Stimulated activated CD8-positive, alpha-beta memory T cell treated with anti-CD3 and anti-CD28 coated beads, Interleukin-7, amount 100 ng/mL, for 1 hour (primary cell): Measurements from ENCODE around the gene IL4R.
A peak's percentile ranks its signal among the peaks of the same experiment; 100 is the strongest.

Source experiments
- DNase-seq, 2 donors: peaks; one replicate each; pipeline ENCODE4 v3.0.0-alpha.2; 2020; ENCODE audit warnings: low read depth in 2 of 2

IL4R gene

GRCh38 chr16:27356794-27357193 is 43.0 kb downstream of the IL4R start:
- DNase-seq, result no peak

- no peak for DNase-seq
Measured at GRCh38 chr16:27359051-27359450, 45.3 kb downstream of the IL4R start.

- DNase-seq, result no peak
Measured at GRCh38 chr16:27359615-27360014, 45.8 kb downstream of the IL4R start.

GRCh38 chr16:27361987-27362386 is 48.2 kb downstream of the IL4R start:
- no peak for DNase-seq

- DNase-seq, result no peak
Measured at GRCh38 chr16:27362570-27363245, 48.9 kb downstream of the IL4R start.

DNA sequence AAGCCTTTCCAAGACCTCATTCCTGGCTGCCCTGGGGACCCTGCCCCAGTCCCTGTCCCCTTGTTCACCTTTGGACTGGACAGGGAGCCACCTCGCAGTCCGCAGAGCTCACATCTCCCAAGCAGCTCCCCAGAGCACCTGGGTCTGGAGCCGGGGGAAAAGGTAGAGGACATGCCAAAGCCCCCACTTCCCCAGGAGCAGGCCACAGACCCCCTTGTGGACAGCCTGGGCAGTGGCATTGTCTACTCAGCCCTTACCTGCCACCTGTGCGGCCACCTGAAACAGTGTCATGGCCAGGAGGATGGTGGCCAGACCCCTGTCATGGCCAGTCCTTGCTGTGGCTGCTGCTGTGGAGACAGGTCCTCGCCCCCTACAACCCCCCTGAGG is 49.5 kb downstream of the IL4R start:
- DNase-seq, result no peak

DNA sequence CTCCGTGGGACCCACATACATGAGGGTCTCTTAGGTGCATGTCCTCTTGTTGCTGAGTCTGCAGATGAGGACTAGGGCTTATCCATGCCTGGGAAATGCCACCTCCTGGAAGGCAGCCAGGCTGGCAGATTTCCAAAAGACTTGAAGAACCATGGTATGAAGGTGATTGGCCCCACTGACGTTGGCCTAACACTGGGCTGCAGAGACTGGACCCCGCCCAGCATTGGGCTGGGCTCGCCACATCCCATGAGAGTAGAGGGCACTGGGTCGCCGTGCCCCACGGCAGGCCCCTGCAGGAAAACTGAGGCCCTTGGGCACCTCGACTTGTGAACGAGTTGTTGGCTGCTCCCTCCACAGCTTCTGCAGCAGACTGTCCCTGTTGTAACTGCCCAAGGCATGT is 50.0 kb downstream of the IL4R start:
- no peak for DNase-seq

DNA sequence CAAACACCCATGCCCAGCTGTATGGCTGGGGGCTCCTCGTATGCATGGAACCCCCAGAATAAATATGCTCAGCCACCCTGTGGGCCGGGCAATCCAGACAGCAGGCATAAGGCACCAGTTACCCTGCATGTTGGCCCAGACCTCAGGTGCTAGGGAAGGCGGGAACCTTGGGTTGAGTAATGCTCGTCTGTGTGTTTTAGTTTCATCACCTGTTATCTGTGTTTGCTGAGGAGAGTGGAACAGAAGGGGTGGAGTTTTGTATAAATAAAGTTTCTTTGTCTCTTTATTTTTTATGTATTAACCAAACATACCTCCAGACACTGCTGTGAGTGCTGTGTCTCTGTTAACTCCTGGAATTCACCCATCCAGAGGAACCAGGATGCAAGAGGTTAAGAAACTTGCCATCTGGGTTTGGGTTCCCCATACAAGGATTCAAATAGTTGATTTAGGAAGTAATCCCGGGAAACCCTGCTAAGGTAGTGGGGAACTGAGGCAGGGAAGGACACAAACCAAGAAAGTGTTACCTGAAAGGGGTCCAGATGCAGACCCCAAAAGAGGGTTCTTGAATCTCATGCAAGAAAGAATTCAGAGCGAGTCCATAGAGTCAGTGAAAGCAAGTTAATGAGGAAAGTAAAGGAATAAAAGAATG is 50.8 kb downstream of the IL4R start:
- DNase-seq, result no peak

DNA sequence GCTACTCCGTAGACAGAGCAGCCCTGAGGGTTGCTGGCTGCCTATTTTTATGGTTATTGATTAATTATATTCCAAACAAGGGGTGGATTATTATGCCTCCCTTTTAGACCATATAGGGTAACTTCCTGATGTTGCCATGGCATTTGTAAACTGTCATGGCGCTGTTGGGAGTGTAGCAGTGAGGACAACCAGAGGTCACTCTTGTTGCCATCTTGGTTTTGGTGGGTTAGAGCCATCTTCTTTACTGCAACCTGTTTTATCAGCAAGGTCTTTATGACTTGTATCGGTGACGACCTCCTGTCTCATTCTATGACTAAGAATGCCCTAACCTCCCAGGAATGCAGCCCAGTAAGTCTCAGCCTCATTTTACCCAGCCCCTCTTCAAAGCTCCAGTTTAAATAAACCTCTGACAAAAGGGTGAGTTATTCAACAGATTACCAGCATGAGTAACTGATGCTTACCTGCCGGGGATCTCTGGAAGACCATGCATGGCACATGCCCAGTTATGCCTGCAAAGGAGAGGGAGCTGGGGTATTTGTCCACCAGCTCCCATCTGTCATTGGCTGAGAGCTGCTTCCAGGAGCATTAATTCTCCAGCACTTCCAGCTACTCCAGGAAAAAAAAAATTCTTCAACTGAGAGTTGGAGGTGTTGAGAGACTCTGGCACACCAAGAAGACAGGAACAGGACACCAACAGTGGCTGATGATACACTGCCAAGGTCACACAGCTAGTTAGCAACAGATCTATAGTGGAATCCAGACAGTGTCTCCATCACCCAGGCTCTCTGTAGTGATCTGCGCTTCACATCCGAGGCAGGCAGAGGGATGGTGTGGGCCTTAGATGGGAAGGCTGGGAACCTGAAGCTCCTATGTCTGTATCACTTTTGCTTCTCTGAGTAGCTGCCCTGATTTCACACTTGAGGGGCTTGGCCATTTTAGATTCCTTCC is 51.6 kb downstream of the IL4R start:
- DNase-seq, result no peak

DNA sequence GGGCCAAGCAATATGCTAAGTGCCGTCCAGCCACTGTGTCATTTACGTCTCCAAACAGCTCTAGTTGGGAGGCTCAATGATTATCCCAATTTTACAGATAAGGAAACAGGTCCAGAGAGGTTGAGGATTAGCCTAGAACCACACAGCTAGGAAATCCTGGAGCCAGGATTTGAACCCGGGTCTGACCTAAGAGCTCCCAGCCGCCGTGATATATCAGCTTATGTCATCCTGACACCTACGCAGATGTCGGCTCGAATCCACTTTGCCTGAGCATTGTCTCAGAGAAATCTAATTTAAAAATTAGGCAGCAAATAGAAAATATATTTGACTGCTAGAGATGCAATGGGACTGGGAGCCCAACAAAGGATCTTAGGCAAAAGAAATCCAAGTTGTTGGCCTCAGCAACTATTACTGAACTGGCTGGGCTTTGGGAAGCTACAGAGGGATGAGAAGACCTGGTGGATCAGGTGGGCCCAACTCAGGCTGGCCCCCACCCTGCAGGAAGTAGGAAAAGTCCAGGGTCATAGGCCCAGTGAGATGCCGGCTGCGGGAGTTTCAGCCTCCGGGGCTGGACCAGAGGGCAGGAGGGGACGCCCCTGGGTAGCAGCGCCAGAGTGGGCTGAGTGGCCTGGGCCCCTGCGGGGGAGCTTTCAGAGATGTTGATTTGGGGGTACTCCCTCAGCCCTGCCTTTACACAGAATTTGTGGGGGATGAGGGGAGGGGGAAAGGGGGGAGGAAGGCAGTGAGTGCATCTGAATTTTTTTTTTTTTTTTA is 53.1 kb downstream of the IL4R start:
- DNase-seq, result no peak

- peak; percentile 74 to 78 for DNase-seq
Measured at GRCh38 chr16:27367461-27368357, 53.9 kb downstream of the IL4R start.

GRCh38 chr16:27368358-27368722 is 54.6 kb downstream of the IL4R start:
- no peak for DNase-seq

DNA sequence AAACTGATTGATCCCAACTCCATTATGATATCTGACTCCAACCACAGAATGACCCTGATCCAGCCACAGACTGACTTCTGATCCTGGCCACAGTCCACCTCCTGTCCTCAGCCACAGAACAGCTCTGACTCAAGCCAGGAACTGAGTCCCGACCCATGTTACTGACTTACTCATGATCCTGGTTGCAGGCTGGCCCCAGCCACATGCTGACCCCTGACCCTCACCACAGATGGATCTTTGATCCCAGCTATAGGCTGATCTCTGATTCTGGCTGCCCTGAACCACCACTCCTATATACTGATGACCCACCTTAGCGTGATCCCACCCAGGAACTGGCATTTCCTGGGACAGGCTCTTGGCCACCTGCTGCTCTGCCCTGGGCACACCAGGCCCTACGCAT is 56.0 kb downstream of the IL4R start:
- DNase-seq, result no peak

GRCh38 chr16:27370318-27370717 is 56.5 kb downstream of the IL4R start:
- DNase-seq, result no peak

DNA sequence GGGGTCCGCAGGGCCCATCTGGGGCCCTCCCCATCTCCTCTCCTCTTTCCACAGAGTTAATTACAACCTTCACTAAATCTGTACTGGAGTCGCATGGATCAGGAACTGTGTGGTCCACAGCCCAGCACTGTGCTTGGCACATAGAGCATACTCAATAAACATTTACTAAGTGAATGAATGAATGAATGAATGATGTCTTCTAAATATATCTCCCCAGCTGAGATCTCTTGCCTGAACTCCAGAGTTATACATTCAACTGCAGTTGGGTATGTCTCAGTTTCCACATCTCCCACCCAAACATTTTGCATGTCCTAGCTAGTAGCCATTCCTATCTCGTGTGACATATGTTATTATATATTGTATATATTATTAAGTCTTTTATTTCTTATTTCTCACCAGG is 59.5 kb downstream of the IL4R start:
- no peak for DNase-seq

DNA sequence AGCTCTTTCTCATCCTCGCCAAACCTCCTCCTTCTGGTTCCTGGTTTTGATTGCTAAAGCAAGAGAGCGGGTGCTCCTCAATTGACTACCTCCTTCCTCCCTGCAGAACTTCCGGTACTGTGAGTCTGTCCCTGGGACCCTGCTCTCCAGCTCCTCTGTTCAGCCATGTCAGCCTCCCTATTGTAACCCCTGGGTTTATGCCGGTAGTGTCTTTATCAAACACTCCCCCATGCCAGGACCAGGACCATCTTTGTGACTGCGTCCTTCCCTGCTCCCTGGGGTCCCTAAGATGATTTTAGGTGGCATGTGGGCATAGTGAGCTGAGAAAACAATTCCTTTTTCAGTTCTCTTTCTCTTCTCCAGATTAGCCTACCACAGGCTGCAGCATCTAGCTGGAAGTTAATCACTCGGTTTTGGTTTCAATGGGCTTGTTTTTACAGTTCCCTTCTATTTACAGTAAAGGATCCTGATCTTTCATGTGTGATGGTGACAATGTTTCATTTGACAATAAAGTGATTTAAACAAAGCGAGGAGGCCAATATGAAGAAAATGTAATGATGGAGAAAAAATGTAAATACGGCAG is 60.5 kb downstream of the IL4R start:
- no peak for DNase-seq

DNA sequence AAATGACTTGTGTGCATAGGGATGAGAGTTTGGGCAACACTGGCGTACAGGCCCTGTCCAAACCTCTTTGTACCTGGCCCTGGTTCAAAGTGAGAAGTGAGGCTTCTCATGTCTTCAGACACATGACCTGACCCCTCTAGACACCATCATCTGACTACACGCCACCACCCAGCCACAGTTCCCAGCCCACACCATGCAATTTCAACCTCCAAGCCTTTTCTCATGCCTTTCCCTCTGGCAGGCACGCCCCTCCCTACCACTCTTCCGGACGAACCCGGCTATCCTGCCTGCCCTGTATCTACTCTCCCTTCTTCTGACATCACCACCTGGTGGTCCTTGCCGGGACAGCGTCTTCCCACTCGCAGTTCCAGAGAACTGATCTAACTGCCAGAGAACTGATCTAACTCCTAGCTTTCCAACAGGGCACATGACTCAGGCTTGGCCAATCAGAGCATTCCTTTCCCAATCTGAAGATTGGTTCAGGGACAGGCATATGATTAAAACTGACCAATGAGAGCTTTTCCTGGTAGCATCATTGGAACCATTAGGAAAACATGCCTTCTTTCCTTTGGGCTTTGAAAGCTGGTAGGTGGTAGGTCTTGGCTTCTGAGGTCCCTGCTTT is 61.1 kb downstream of the IL4R start:
- no peak for DNase-seq

DNA sequence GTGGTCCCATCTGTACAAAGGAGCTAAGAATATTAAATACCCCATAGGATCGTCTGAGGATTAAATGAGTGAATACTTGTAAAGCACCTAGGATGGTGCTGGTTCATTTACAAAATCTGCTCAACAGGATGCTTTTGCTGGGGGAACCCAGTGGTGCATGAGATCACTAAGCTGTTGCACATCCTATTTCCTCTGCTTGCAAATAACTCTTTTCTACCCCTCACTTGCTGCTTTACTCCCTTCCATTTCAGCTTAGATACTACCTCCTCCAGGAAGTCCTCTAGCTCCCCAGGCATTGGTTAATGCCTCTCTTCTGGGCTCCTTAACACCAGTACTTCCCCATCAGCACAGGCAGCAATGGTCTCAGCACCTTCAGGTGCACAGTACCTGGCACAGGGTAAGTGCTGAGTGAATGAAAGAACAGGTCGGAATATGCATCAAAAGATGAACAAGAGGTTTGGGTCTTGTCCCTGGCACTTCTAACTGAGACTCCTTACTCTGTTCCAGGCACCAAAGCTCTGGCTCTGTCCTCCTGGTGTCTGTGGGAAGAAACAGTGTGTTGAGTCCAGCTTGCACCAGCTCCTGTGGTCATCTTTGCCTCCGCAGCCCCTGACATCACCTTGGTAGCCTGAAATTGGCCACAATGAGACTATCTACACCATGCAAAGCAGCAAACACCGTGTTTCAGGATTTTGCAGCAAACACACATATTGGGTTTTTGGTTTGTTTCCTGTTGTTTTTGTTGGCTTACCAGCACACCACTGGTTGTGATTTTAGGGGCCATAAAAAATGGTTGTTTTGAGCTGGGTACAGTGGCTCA is 64.1 kb downstream of the IL4R start:
- DNase-seq, result no peak

- no peak for DNase-seq
Measured at GRCh38 chr16:27378871-27379481, 65.2 kb downstream of the IL4R start.
